Sigmoid colon (tissue), 3 donors: ENCODE measurements around the gene TMEM125.

Source experiments
- POLR2A ChIP-seq, 2 donors: fragments of 450-650 bp; IDR thresholded peaks; one replicate each; pipeline ENCODE4 v1.6.1; 2016; ENCODE audit warnings: antibody characterized with exemption in 2 of 2, mild to moderate bottlenecking in 2 of 2, moderate library complexity in 2 of 2
- TF ChIP-seq, protein P1 (sequence below), 4 experiments: fragments of 450-650 bp in 3 of 4; fragments of 200-600 bp in 1 of 4; IDR thresholded peaks; one replicate each; pipeline ENCODE4 v1.5.1; 2016 to 2019; ENCODE audit warnings: antibody characterized with exemption in 4 of 4, mild to moderate bottlenecking in 3 of 4, moderate library complexity in 2 of 4

GRCh38 chr1:43274125-43274803 lies 4.5 kb downstream of the TMEM125 start:
- TF ChIP-seq, protein P1, sequence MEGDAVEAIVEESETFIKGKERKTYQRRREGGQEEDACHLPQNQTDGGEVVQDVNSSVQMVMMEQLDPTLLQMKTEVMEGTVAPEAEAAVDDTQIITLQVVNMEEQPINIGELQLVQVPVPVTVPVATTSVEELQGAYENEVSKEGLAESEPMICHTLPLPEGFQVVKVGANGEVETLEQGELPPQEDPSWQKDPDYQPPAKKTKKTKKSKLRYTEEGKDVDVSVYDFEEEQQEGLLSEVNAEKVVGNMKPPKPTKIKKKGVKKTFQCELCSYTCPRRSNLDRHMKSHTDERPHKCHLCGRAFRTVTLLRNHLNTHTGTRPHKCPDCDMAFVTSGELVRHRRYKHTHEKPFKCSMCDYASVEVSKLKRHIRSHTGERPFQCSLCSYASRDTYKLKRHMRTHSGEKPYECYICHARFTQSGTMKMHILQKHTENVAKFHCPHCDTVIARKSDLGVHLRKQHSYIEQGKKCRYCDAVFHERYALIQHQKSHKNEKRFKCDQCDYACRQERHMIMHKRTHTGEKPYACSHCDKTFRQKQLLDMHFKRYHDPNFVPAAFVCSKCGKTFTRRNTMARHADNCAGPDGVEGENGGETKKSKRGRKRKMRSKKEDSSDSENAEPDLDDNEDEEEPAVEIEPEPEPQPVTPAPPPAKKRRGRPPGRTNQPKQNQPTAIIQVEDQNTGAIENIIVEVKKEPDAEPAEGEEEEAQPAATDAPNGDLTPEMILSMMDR (IDR thresholded peaks at IDR 0.05), result no peak
- no peak for TF ChIP-seq POLR2A (IDR thresholded peaks at IDR 0.05)
